K562 (cell line): ENCODE results near the gene CERS6. TPM values are rescaled to one million over a fixed set of nuclear protein-coding genes. Genes with fewer than 3 reads are reported as not detected.

Source experiments
- ATAC-seq: fragments of 200-7000 bp; cut with Tn5 transposase; 3 replicates; pipeline ENCODE4 v1.9.1; 2020; ENCODE audit warnings: moderate library complexity
- BruUV-seq: library from RNA; stranded (reverse); fragments of 400-500 nt; replicated peaks from 2 replicates; lab custom pipeline; 2021; lab: Mats Ljungman, UMichigan
- CTCF ChIA-PET: fragments of 300-600 bp; formaldehyde crosslinking; extraction: SDS; loops from one replicate; lab custom pipeline; 2021; ENCODE audit warnings: low intra/inter-chr PET ratio; lab: Yijun Ruan, JAX
- POLR2A ChIA-PET: fragments of 300-600, 350-650 bp; sonication (Branson Sonifier 250); formaldehyde crosslinking; extraction: SDS; loops from one replicate; lab custom pipeline; 2021; ENCODE audit warnings: antibody characterized with exemption, inconsistent platforms; lab: Yijun Ruan, JAX
- DNase-seq, 4 experiments: peaks; one replicate each; pipeline versions ENCODE4 v3.0.0 to v3.0.0-alpha.2; 2011 to 2018; ENCODE audit warnings: low spot score in 3 of 4, mixed read lengths in 3 of 4; ENCODE audit errors: extremely low read depth in 1 of 4
- FAIRE-seq: peaks from 2 replicates; lab custom pipeline; 2011; peaks lifted over from hg19 to GRCh38; lab: Jason Lieb, UNC
- H2AFZ ChIP-seq: 2 replicates; pipeline ENCODE4 v1.6.0; 2011; ENCODE audit warnings: low read depth, low read length, control low read depth, inconsistent platforms
- H3K27ac ChIP-seq: fragments of 200-600 bp; 3 replicates; pipeline ENCODE4 v1.8.0; 2011; ENCODE audit warnings: low read depth, mild to moderate bottlenecking, control low read depth, inconsistent platforms, low read length, moderate library complexity, mixed read lengths; ENCODE audit errors: extremely low read depth
- H3K27me3 ChIP-seq, 2 experiments: fragments of 300-600 bp in 1 of 2; 2 replicates in 1 of 2; 3 replicates in 1 of 2; pipeline versions ENCODE4 v1.6.0 to v1.8.0; 2011; ENCODE audit warnings: inconsistent platforms in 2 of 2, low read length in 2 of 2, mild to moderate bottlenecking in 1 of 2, mixed read lengths in 1 of 2, moderate library complexity in 1 of 2; ENCODE audit not compliant: control insufficient read depth in 2 of 2, insufficient read depth in 2 of 2
- H3K36me3 ChIP-seq: fragments of 300-600 bp; 3 replicates; pipeline ENCODE4 v1.8.0; 2011; ENCODE audit warnings: mild to moderate bottlenecking, low read length, inconsistent platforms; ENCODE audit not compliant: control insufficient read depth, insufficient read depth
- H3K4me1 ChIP-seq, 2 experiments: fragments of 200-600 bp in 1 of 2; replicated peaks in 1 of 2; 2 replicates in 1 of 2; 3 replicates in 1 of 2; pipeline versions ENCODE4 v1.5.1 to v1.8.0; 2011; ENCODE audit warnings: inconsistent platforms in 2 of 2, low read length in 2 of 2, mild to moderate bottlenecking in 1 of 2, mixed read lengths in 1 of 2, moderate library complexity in 1 of 2; ENCODE audit not compliant: control insufficient read depth in 2 of 2, insufficient read depth in 2 of 2
- H3K4me2 ChIP-seq: 2 replicates; pipeline ENCODE4 v1.6.1; 2011; ENCODE audit warnings: low read length, control low read depth, inconsistent platforms, mixed read lengths; ENCODE audit not compliant: insufficient read depth
- H3K4me3 ChIP-seq: fragments of 200-600 bp; sonication (generic), shearing (Covaris generic); 2 replicates; pipeline ENCODE4 v1.5.1; 2016; ENCODE audit warnings: control low read depth, inconsistent platforms
- H3K79me2 ChIP-seq: fragments of 200-600 bp; 3 replicates; pipeline ENCODE4 v1.8.0; 2011; ENCODE audit warnings: low read length, inconsistent platforms; ENCODE audit not compliant: control insufficient read depth, insufficient read depth
- H3K9ac ChIP-seq, 2 experiments: 2 replicates each; pipeline versions ENCODE4 v1.6.0 to v1.6.1; 2011; ENCODE audit warnings: low read depth in 2 of 2, low read length in 2 of 2, control low read depth in 1 of 2, inconsistent platforms in 1 of 2, mild to moderate bottlenecking in 1 of 2, mixed read lengths in 1 of 2; ENCODE audit not compliant: insufficient read depth in 1 of 2
- H3K9me1 ChIP-seq: one replicate; pipeline ENCODE4 v1.6.0; 2011; ENCODE audit warnings: inconsistent platforms, mild to moderate bottlenecking, low read length, moderate library complexity; ENCODE audit not compliant: control insufficient read depth, insufficient read depth
- H3K9me3 ChIP-seq: replicated peaks from 2 replicates; pipeline ENCODE4 v1.5.1; 2011; ENCODE audit warnings: low read depth, low read length, inconsistent platforms; ENCODE audit not compliant: control insufficient read depth, insufficient read depth
- H4K20me1 ChIP-seq: replicated peaks from 2 replicates; pipeline ENCODE4 v1.6.1; 2011; ENCODE audit warnings: low read length, inconsistent platforms, mixed read lengths; ENCODE audit not compliant: control insufficient read depth, insufficient read depth
- ATF4 ChIP-seq: fragments of 450-650 bp; formaldehyde crosslinking; IDR thresholded peaks from 2 replicates; pipeline ENCODE4 v1.4.0; 2022; ENCODE audit warnings: mild to moderate bottlenecking, moderate library complexity
- CHCHD3 ChIP-seq: fragments of 250-450 bp; sonication (Bioruptor Pico); IDR thresholded peaks from 2 replicates; pipeline ENCODE4 v2.1.2; 2022; ENCODE audit warnings: mild to moderate bottlenecking
- KDM5B ChIP-seq: fragments of 200-600 bp; sonication (generic); IDR thresholded peaks from 2 replicates; pipeline ENCODE4 v1.6.1; 2012; ENCODE audit warnings: low read depth, mild to moderate bottlenecking, moderate library complexity, low read length, control low read depth, inconsistent platforms; ENCODE audit not compliant: insufficient replicate concordance
- MTA2 ChIP-seq: fragments of 450-650 bp; IDR thresholded peaks from 2 replicates; pipeline ENCODE4 v1.6.1; 2016; ENCODE audit warnings: low read depth
- ZNF518B ChIP-seq: fragments of 250-450 bp; sonication (Bioruptor Pico); IDR thresholded peaks from 2 replicates; pipeline ENCODE4 v1.5.0; 2021; ENCODE audit warnings: mild to moderate bottlenecking, moderate library complexity
- WGBS: fragments of 100-300 bp; shearing (Covaris generic); methylation state at CpG from one replicate; pipeline ENCODE4 v1.1.6; 2016; ENCODE audit warnings: low coverage, mixed read lengths; ENCODE audit not compliant: insufficient coverage; ENCODE audit errors: missing lambda C conversion rate; 5-methylcytosine and 5-hydroxymethylcytosine counted together
- in situ Hi-C: fragments of 300-500 bp; cut with MboI; formaldehyde crosslinking; loops from 4 replicates; pipeline ENCODE4 v1.15.0; 2018; ENCODE audit warnings: inconsistent platforms, mixed read lengths
- intact Hi-C: fragments of 100-400 bp; cut with micrococcal nuclease; formaldehyde crosslinking; loops from 2 replicates; pipeline ENCODE4 v1.14.2; 2022
- polyA plus RNA-seq, 8 experiments: library from polyadenylated mRNA; depleted of rRNA in 4 of 8; stranded (reverse) in 5 of 8; unstranded in 3 of 8; fragments of >200 nt; fragmentation: Nextera tagmentation in 2 of 8; fragmentation: Illumina TruSeq in 1 of 8; extraction: Ambion mirVana in 2 of 8; extraction: Trizol in 1 of 8; gene quantifications; 2 replicates each; pipeline versions ENCODE4 v1.2.1 to v1.2.3, GENCODE V29; 2011 to 2014; ENCODE audit warnings: inconsistent platforms in 1 of 8, missing spikeins in 1 of 8
- total RNA-seq, 7 experiments: library from RNA; depleted of rRNA in 6 of 7; stranded (reverse); fragments of >200 nt in 6 of 7; fragmentation: Illumina TruSeq in 2 of 7; extraction: Trizol in 2 of 7; gene quantifications; 2 replicates each; pipeline versions ENCODE4 v1.2.1 to v1.2.3, GENCODE V29; 2011 to 2021; ENCODE audit warnings: low replicate concordance in 1 of 7
- TF ChIP-seq, protein P1 (sequence below): sonication (generic); formaldehyde crosslinking; IDR thresholded peaks from 2 replicates; pipeline ENCODE4 v1.8.1; 2023; ENCODE audit warnings: mild to moderate bottlenecking, missing genetic modification reagents

The CERS6 gene
- total and polyA plus RNA-seq, 9 of the 15 experiments (the other 6 are each of a cell fraction or from before 2014, with no cell fraction given): 1.6 to 13.6 (median 11.4) TPM

DNA sequence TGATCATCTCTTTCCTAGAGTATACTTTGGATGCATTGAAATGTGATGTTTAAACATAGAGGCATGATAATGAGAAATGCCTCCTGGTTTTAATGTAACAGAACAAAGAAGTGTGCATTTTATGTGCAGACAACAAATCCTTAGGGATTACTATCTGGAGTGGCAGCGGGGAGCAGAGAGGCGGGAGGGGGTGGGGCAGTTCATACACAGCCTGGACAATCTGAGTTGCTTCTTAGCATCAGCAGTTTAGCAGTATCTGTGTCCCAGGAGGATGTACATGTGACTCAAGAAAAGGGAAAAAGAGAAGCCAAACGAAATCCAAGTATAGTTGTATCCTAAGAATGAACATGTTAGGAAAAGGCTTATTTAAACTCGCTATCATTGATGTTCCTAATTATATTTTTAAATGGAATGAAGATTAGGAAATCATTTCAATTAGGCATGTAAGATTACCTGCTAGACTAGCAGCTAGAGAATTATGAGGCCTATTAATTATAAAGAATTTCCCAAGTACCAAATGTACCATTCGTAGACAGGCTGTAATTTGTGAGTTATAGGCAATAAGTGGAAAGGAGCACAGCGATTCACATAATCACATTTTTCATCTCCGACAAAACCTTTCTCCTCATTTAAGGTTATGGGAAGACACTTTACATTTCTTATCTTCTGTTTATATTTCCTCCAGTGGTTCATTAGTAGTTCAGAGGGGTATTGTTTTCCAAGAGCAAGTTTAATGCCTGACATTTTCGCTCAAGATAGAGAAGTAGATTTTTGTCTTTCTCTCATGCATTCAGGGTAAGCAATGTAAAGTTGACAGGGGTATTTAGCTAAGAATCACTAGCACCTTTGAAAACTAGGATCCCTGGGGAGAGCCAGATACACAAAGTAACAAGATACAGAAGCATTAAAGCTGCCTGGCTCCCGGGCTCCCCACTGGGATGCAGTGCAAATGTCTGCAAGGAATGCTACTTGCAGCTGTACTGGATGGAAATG lies 205.1 kb downstream of the CERS6 start:
- H3K27me3 ChIP-seq: no peaks in the 10 kb centered on the region
- POLR2A ChIA-PET: no interaction called here
- BruUV-seq: no TSS peak
- no peaks in the 10 kb centered on the region for H4K20me1 ChIP-seq
- FAIRE-seq (no peak), ATAC-seq (no peak), DNase-seq (no peak)
- H3K9ac ChIP-seq: no peak overlapping the region
- in situ Hi-C loops (no loop called here), intact Hi-C loops (no loop called here)
- CTCF ChIA-PET: no interaction called here
- peaks cover 3 to 7% of the 10 kb centered on the region in 2 experiments; a peak in 2 of 5 replicates for H3K4me1 ChIP-seq
- H3K4me3 ChIP-seq: no peak overlapping the region
- H3K9me1 ChIP-seq: no peaks in the 10 kb centered on the region
- no peak overlapping the region for H3K4me2 ChIP-seq
- H3K36me3 ChIP-seq: no peaks in the 10 kb centered on the region
- WGBS: 53% methylated on average over 9 of the region's 9 CpGs
- TF ChIP-seq CHCHD3: no peak
- H3K27ac ChIP-seq: no peak overlapping the region
- H3K9me3 ChIP-seq: no peaks in the 10 kb centered on the region
- no peaks in the 10 kb centered on the region for H3K79me2 ChIP-seq
- H2AFZ ChIP-seq: no peak overlapping the region

- Histone ChIP-seq H3K4me3 (no peak overlapping the region), H3K9me1 (no peaks in the 10 kb centered on the region), H3K27me3 (no peaks in the 10 kb centered on the region), H3K79me2 (no peaks in the 10 kb centered on the region), H3K36me3 (no peaks in the 10 kb centered on the region), H3K4me1 (peaks cover 3 to 7% of the 10 kb centered on the region in 2 experiments; a peak in 3 of 5 replicates), H3K4me2 (no peak overlapping the region), H3K9me3 (no peaks in the 10 kb centered on the region), H3K9ac (no peak overlapping the region), H2AFZ (no peak overlapping the region), H4K20me1 (no peaks in the 10 kb centered on the region), H3K27ac (no peak overlapping the region)
- ATAC-seq: no peak
- CTCF ChIA-PET: no interaction called here
- FAIRE-seq: no peak
- POLR2A ChIA-PET: interaction anchor here (0.8 to 1.7 kb wide), 2 partner anchors 10 to 604 kb away, joined by 3 to 5 read pairs; no protein-coding TSS in a partner anchor
- no TSS peak for BruUV-seq
- 43% methylated on average over 3 of the region's 3 CpGs for WGBS
- no peak for DNase-seq
- in situ Hi-C loops (no loop called here), intact Hi-C loops (no loop called here)
- TF ChIP-seq, protein P1, sequence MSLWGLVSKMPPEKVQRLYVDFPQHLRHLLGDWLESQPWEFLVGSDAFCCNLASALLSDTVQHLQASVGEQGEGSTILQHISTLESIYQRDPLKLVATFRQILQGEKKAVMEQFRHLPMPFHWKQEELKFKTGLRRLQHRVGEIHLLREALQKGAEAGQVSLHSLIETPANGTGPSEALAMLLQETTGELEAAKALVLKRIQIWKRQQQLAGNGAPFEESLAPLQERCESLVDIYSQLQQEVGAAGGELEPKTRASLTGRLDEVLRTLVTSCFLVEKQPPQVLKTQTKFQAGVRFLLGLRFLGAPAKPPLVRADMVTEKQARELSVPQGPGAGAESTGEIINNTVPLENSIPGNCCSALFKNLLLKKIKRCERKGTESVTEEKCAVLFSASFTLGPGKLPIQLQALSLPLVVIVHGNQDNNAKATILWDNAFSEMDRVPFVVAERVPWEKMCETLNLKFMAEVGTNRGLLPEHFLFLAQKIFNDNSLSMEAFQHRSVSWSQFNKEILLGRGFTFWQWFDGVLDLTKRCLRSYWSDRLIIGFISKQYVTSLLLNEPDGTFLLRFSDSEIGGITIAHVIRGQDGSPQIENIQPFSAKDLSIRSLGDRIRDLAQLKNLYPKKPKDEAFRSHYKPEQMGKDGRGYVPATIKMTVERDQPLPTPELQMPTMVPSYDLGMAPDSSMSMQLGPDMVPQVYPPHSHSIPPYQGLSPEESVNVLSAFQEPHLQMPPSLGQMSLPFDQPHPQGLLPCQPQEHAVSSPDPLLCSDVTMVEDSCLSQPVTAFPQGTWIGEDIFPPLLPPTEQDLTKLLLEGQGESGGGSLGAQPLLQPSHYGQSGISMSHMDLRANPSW (CRISPR knock-in tag): no peak
- TF ChIP-seq ATF4 (CRISPR knock-in tag): no peak
- no peak for TF ChIP-seq MTA2
- no peak for TF ChIP-seq ZNF518B (CRISPR knock-in tag)
- TF ChIP-seq KDM5B: no peak
These were observed 205.8 kb downstream of the CERS6 start for GRCh38 chr2:168661863-168662256.
